Fibroblast of the aortic adventitia (primary cell): ENCODE data around the gene CCDC78. TPM values are rescaled to one million over a fixed set of nuclear protein-coding genes. Genes with fewer than 3 reads are reported as not detected.

Source experiments
- DNase-seq: peaks from one replicate; pipeline ENCODE4 v3.0.0-alpha.2; 2010; ENCODE audit warnings: low read depth
- H3K4me3 ChIP-seq: 2 replicates; pipeline ENCODE4 v1.5.1; 2011; ENCODE audit warnings: low read depth, mild to moderate bottlenecking, control low read depth, low read length, moderate library complexity
- total RNA-seq: library from RNA; depleted of rRNA; stranded (reverse); fragments of >200 nt; gene quantifications from 2 replicates; pipeline ENCODE4 v1.2.3, GENCODE V29; 2012; ENCODE audit warnings: low replicate concordance
- TF ChIP-seq, protein P1 (sequence below): IDR thresholded peaks from 2 replicates; pipeline ENCODE4 v1.5.1; 2011; ENCODE audit warnings: mild to moderate bottlenecking, low read length, control low read depth, inconsistent platforms; ENCODE audit not compliant: insufficient read depth

Gene CCDC78
- total RNA-seq, 1 donor, result 1.8 TPM

GRCh38 chr16:751152-752006, 25.1 kb upstream of the CCDC78 start:
- TF ChIP-seq, protein P1, sequence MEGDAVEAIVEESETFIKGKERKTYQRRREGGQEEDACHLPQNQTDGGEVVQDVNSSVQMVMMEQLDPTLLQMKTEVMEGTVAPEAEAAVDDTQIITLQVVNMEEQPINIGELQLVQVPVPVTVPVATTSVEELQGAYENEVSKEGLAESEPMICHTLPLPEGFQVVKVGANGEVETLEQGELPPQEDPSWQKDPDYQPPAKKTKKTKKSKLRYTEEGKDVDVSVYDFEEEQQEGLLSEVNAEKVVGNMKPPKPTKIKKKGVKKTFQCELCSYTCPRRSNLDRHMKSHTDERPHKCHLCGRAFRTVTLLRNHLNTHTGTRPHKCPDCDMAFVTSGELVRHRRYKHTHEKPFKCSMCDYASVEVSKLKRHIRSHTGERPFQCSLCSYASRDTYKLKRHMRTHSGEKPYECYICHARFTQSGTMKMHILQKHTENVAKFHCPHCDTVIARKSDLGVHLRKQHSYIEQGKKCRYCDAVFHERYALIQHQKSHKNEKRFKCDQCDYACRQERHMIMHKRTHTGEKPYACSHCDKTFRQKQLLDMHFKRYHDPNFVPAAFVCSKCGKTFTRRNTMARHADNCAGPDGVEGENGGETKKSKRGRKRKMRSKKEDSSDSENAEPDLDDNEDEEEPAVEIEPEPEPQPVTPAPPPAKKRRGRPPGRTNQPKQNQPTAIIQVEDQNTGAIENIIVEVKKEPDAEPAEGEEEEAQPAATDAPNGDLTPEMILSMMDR, result no peak
- no peak for DNase-seq
- no peak overlapping the region for H3K4me3 ChIP-seq

GRCh38 chr16:750485-750884, 24.2 kb upstream of the CCDC78 start:
- TF ChIP-seq, protein P1, result no peak
- no peak for DNase-seq
- H3K4me3 ChIP-seq, result no peak overlapping the region

- TF ChIP-seq, protein P1, result no peak
- DNase-seq, result peak; percentile 89
- no peak overlapping the region for H3K4me3 ChIP-seq
Measured at GRCh38 chr16:749010-749409, 22.8 kb upstream of the CCDC78 start.

DNA sequence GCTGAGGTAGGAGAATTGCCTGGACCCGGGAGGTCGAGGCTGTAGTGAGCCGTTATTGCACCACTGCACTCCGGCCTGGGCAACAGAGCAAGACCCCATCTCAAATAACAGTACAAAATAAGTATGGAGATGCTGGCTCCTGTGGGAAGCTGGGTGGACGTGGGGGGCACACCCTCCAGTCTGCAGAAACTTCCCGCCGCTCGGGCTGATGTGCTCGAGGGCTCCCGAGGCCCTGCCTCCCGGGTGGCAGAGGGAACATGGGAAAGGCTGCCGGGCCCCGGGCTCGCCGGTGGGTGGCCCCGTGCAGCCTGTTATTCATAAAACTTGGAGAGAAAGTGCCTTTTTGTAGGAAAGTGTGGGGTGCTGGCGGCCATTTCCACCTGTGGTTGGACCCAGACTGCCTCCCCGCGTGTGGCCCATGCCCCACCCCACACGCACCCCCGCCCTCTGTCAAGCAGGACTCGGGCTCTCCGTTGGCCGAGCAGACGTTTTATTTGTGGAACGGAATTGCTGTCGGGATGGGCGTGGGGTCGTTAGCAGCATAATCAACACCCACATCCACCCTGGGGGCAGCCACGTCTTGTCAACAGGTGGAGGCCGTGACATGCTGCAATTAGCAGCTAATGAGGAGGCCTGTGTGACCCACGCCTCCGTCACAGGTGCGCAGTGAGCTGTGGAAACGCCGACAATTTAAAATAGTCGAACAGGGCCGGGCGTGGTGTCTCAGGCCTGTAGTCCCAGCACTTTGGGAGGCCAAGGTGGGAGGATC, 21.9 kb upstream of the CCDC78 start:
- TF ChIP-seq, protein P1, result no peak
- no peak for DNase-seq
- H3K4me3 ChIP-seq, result no peak overlapping the region

- no peak overlapping the region for H3K4me3 ChIP-seq
- DNase-seq, result no peak
- TF ChIP-seq, protein P1, result no peak
Measured at GRCh38 chr16:746637-747036, 20.4 kb upstream of the CCDC78 start.

- TF ChIP-seq, protein P1, result peak; percentile 16
- no peak overlapping the region for H3K4me3 ChIP-seq
- DNase-seq, result no peak
Measured at GRCh38 chr16:745739-746138, 19.5 kb upstream of the CCDC78 start.
